Right cardiac atrium (tissue), 5 donors: ENCODE measurements around the gene RABGAP1L. TPM values are rescaled to one million over a fixed set of nuclear protein-coding genes. Genes with fewer than 3 reads are reported as not detected.

Experiments used
- ATAC-seq, 2 donors: fragments of 200-7000 bp; cut with Tn5 transposase; one replicate each; pipeline versions ENCODE4 v1.8.0 to v1.9.1; 2020; ENCODE audit warnings: moderate library complexity in 2 of 2, mild to moderate bottlenecking in 1 of 2
- DNase-seq, 3 donors: peaks; one replicate each; pipeline ENCODE4 v3.0.0-alpha.2; 2020
- H3K27ac ChIP-seq: one replicate; pipeline ENCODE4 v1.5.1; 2013; ENCODE audit warnings: mild to moderate bottlenecking, low read length, control low read depth, moderate library complexity
- H3K27me3 ChIP-seq: one replicate; pipeline ENCODE4 v1.6.1; 2013; ENCODE audit not compliant: control insufficient read depth, insufficient read depth
- H3K4me1 ChIP-seq: one replicate; pipeline ENCODE4 v1.6.1; 2013; ENCODE audit warnings: low read length; ENCODE audit not compliant: control insufficient read depth, insufficient read depth
- H3K4me3 ChIP-seq: one replicate; pipeline ENCODE4 v1.5.1; 2013; ENCODE audit warnings: low read length, control low read depth
- H3K9me3 ChIP-seq: one replicate; pipeline ENCODE4 v1.6.1; 2013; ENCODE audit warnings: low read length; ENCODE audit not compliant: control insufficient read depth
- WGBS: extraction: QIAGEN DNeasy Blood & Tissue Kit; methylation state at CpG from one replicate; pipeline ENCODE4 v1.1.7; 2013; 5-methylcytosine and 5-hydroxymethylcytosine counted together
- intact Hi-C, 4 donors: fragments of 100-400 bp; cut with DNase I; formaldehyde crosslinking; loops; one replicate each; pipeline versions ENCODE4 v1.11.0 to v1.14.0; 2022 to 2023
- polyA plus RNA-seq: library from polyadenylated mRNA; stranded (reverse); fragments of 200-250 nt; gene quantifications from one replicate; pipeline ENCODE4 v1.2.3, GENCODE V29; 2013
- total RNA-seq, 4 donors: library from RNA; stranded (reverse); fragmentation: NEBNext Ultra II Directional; extraction: Animal tissue kit (Norgen Biotek cat#: 25700); gene quantifications; one replicate each; pipeline ENCODE4 v1.2.1, GENCODE V29; 2021
- donor health status: healthy with polysubstance abuse.
- donor health status: DM: no; HTN: yes; CAD: no.
- donor health status: DM: no; HTN: no; CAD: no.
- donor health status: DM: no; HTN: yes; CAD: no; lungs with severe emphysema.
- donor health status: DM: yes; HTN: yes; CAD: no.

Gene RABGAP1L
- total and polyA plus RNA-seq, 5 donors: 174 to 367 (median 186) TPM

GRCh38 chr1:174818014-174818616 is 658.8 kb downstream of the RABGAP1L start:
- Histone ChIP-seq H3K27me3 (no peaks in the 10 kb centered on the region), H3K9me3 (no peaks in the 10 kb centered on the region), H3K4me1 (peaks cover 5% of the 10 kb centered on the region), H3K4me3 (no peak overlapping the region), H3K27ac (no peak overlapping the region)
- intact Hi-C loops: no loop called here
- DNase-seq (no peak), ATAC-seq (no peak)
- WGBS: 64% methylated on average over 4 of the region's 4 CpGs

- intact Hi-C loops: no loop called here
- no peak overlapping the region for H3K4me3 ChIP-seq
- ATAC-seq (peak; percentile 61 to 64), DNase-seq (no peak)
- peaks cover 5% of the 10 kb centered on the region for H3K4me1 ChIP-seq
- H3K27me3 ChIP-seq: no peaks in the 10 kb centered on the region
- H3K27ac ChIP-seq: no peak overlapping the region
- no peaks in the 10 kb centered on the region for H3K9me3 ChIP-seq
- WGBS: 76% methylated on average over 1 of the region's 1 CpG
Measured at GRCh38 chr1:174818951-174819350, 659.6 kb downstream of the RABGAP1L start.

- no peak overlapping the region for H3K4me3 ChIP-seq
- intact Hi-C loops: no loop called here
- H3K9me3 ChIP-seq: no peaks in the 10 kb centered on the region
- no peaks in the 10 kb centered on the region for H3K27me3 ChIP-seq
- no peak for DNase-seq
- H3K4me1 ChIP-seq: peaks cover 5% of the 10 kb centered on the region
- no peak for ATAC-seq
- H3K27ac ChIP-seq: no peak overlapping the region
Measured at GRCh38 chr1:174819596-174819995, 660.3 kb downstream of the RABGAP1L start.

- H3K4me3 ChIP-seq: no peak overlapping the region
- ATAC-seq (peak; percentile 25 to 51), DNase-seq (no peak)
- no peaks in the 10 kb centered on the region for H3K9me3 ChIP-seq
- H3K4me1 ChIP-seq: no peaks in the 10 kb centered on the region
- intact Hi-C loops: no loop called here
- H3K27ac ChIP-seq: no peak overlapping the region
- 30% methylated on average over 4 of the region's 4 CpGs for WGBS
- no peaks in the 10 kb centered on the region for H3K27me3 ChIP-seq
Measured at GRCh38 chr1:174825127-174825526, 665.8 kb downstream of the RABGAP1L start.

- Histone ChIP-seq H3K4me3 (no peak overlapping the region), H3K27ac (no peak overlapping the region), H3K27me3 (no peaks in the 10 kb centered on the region), H3K4me1 (no peaks in the 10 kb centered on the region), H3K9me3 (no peaks in the 10 kb centered on the region)
- intact Hi-C loops: no loop called here
- ATAC-seq: no peak
- DNase-seq: no peak
- WGBS: 88% methylated on average over 5 of the region's 5 CpGs
Measured at GRCh38 chr1:174825806-174826205, 666.5 kb downstream of the RABGAP1L start.

GRCh38 chr1:174828264-174828663 is 668.9 kb downstream of the RABGAP1L start:
- H3K27me3 ChIP-seq: no peaks in the 10 kb centered on the region
- no peak overlapping the region for H3K4me3 ChIP-seq
- ATAC-seq (no peak), DNase-seq (no peak)
- 89% methylated on average over 3 of the region's 3 CpGs for WGBS
- intact Hi-C loops: no loop called here
- no peaks in the 10 kb centered on the region for H3K9me3 ChIP-seq
- no peak overlapping the region for H3K27ac ChIP-seq
- no peaks in the 10 kb centered on the region for H3K4me1 ChIP-seq

- WGBS: 88% methylated on average over 1 of the region's 1 CpG
- H3K27ac ChIP-seq: no peak overlapping the region
- no peak for ATAC-seq
- DNase-seq: no peak
- H3K9me3 ChIP-seq: no peaks in the 10 kb centered on the region
- no peaks in the 10 kb centered on the region for H3K27me3 ChIP-seq
- H3K4me1 ChIP-seq: no peaks in the 10 kb centered on the region
- intact Hi-C loops: no loop called here
- H3K4me3 ChIP-seq: no peak overlapping the region
Measured at GRCh38 chr1:174829990-174830389, 670.7 kb downstream of the RABGAP1L start.

GRCh38 chr1:174836543-174836942 is 677.2 kb downstream of the RABGAP1L start:
- H3K27ac ChIP-seq: no peak overlapping the region
- no peak for ATAC-seq
- no peaks in the 10 kb centered on the region for H3K4me1 ChIP-seq
- DNase-seq: no peak
- no peaks in the 10 kb centered on the region for H3K9me3 ChIP-seq
- H3K27me3 ChIP-seq: no peaks in the 10 kb centered on the region
- WGBS: 77% methylated on average over 4 of the region's 4 CpGs
- intact Hi-C loops: no loop called here
- H3K4me3 ChIP-seq: no peak overlapping the region

- intact Hi-C loops: no loop called here
- no peak for DNase-seq
- H3K4me1 ChIP-seq: no peaks in the 10 kb centered on the region
- no peak overlapping the region for H3K4me3 ChIP-seq
- H3K27me3 ChIP-seq: no peaks in the 10 kb centered on the region
- no peak for ATAC-seq
- no peak overlapping the region for H3K27ac ChIP-seq
- H3K9me3 ChIP-seq: no peaks in the 10 kb centered on the region
Measured at GRCh38 chr1:174837386-174837785, 678.1 kb downstream of the RABGAP1L start.

GRCh38 chr1:174839211-174839610 is 679.9 kb downstream of the RABGAP1L start:
- Histone ChIP-seq H3K27ac (no peak overlapping the region), H3K4me3 (no peak overlapping the region), H3K27me3 (no peaks in the 10 kb centered on the region), H3K4me1 (no peaks in the 10 kb centered on the region), H3K9me3 (no peaks in the 10 kb centered on the region)
- ATAC-seq (no peak), DNase-seq (no peak)
- WGBS: 96% methylated on average over 1 of the region's 1 CpG
- intact Hi-C loops: no loop called here

- intact Hi-C loops: no loop called here
- 50% methylated on average over 1 of the region's 1 CpG for WGBS
- ATAC-seq (no peak), DNase-seq (no peak)
- Histone ChIP-seq H3K4me1 (no peaks in the 10 kb centered on the region), H3K27ac (no peak overlapping the region), H3K27me3 (no peaks in the 10 kb centered on the region), H3K4me3 (no peak overlapping the region), H3K9me3 (no peaks in the 10 kb centered on the region)
Measured at GRCh38 chr1:174841747-174842146, 682.4 kb downstream of the RABGAP1L start.
